A549 (cell line): ENCODE data around the gene PHIP.

Source experiments
- CTCF ChIP-seq: fragments of >200 bp; sonication (Bioruptor Twin); formaldehyde crosslinking; IDR thresholded peaks from 3 replicates; pipeline ENCODE4 v1.5.1; 2016
- FOSL2 ChIP-seq, 2 experiments: fragments of 450-650 bp in 1 of 2; fragments of >200 bp in 1 of 2; sonication (Bioruptor Twin) in 1 of 2; formaldehyde crosslinking; IDR thresholded peaks; 2 replicates each; pipeline versions ENCODE4 v1.5.0 to v1.6.1; 2016 to 2020; ENCODE audit warnings: mild to moderate bottlenecking in 1 of 2, moderate library complexity in 1 of 2
- JUN ChIP-seq, 2 experiments: fragments of >200 bp; sonication (Bioruptor Twin); formaldehyde crosslinking; IDR thresholded peaks; 2 replicates in 1 of 2; 3 replicates in 1 of 2; pipeline ENCODE4 v1.6.1; 2016 to 2017
- POLR2A ChIP-seq: IDR thresholded peaks from 2 replicates; pipeline ENCODE4 v1.6.1; 2012; ENCODE audit warnings: mild to moderate bottlenecking, low read length
- RFX5 ChIP-seq: fragments of 450-650 bp; IDR thresholded peaks from 2 replicates; pipeline ENCODE4 v1.7.1; 2014; ENCODE audit warnings: antibody characterized with exemption, mild to moderate bottlenecking, moderate library complexity
- TF ChIP-seq, protein P1 (sequence below): IDR thresholded peaks from 2 replicates; pipeline ENCODE4 v1.6.1; 2012
- TF ChIP-seq, protein P2 (sequence below): fragments of >200 bp; sonication (Bioruptor Twin); formaldehyde crosslinking; IDR thresholded peaks from 3 replicates; pipeline ENCODE4 v1.6.1; 2016
- TF ChIP-seq, protein P3 (sequence below): fragments of 450-650 bp; IDR thresholded peaks from 2 replicates; pipeline ENCODE4 v1.6.1; 2014; ENCODE audit warnings: antibody characterized with exemption

DNA sequence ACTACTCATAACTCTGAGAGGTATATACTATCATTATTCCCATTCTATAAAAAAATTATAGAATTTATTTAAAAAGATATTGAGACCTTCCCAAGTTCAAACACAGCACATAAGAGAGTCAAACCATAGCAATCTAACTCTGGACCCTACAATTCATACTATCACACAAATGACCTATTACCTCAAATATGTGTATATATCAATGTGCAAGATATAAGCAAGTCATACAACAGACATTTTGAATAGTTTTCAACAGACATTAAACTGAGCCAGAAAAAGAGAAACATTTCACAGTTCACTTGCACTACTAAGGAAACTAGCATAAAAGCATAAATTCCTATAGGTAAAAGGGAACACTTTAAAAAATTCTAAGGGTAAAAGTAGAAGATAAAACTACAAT is 11.7 kb downstream of the PHIP start:
- TF ChIP-seq, protein P1, sequence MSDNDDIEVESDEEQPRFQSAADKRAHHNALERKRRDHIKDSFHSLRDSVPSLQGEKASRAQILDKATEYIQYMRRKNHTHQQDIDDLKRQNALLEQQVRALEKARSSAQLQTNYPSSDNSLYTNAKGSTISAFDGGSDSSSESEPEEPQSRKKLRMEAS = no peak
- no peak for TF ChIP-seq JUN (IDR thresholded peaks at IDR 0.05)
- no peak for TF ChIP-seq CTCF
- no peak for TF ChIP-seq POLR2A
- TF ChIP-seq, protein P2, sequence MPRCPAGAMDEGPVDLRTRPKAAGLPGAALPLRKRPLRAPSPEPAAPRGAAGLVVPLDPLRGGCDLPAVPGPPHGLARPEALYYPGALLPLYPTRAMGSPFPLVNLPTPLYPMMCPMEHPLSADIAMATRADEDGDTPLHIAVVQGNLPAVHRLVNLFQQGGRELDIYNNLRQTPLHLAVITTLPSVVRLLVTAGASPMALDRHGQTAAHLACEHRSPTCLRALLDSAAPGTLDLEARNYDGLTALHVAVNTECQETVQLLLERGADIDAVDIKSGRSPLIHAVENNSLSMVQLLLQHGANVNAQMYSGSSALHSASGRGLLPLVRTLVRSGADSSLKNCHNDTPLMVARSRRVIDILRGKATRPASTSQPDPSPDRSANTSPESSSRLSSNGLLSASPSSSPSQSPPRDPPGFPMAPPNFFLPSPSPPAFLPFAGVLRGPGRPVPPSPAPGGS = no peak
- TF ChIP-seq RFX5 = no peak
- TF ChIP-seq, protein P3, sequence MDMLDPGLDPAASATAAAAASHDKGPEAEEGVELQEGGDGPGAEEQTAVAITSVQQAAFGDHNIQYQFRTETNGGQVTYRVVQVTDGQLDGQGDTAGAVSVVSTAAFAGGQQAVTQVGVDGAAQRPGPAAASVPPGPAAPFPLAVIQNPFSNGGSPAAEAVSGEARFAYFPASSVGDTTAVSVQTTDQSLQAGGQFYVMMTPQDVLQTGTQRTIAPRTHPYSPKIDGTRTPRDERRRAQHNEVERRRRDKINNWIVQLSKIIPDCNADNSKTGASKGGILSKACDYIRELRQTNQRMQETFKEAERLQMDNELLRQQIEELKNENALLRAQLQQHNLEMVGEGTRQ = no peak
- no peak for TF ChIP-seq FOSL2 (IDR thresholded peaks at IDR 0.05)
- TF ChIP-seq FOSL2 (CRISPR knock-in tag; IDR thresholded peaks at IDR 0.05) = no peak
